Measurements from ENCODE around the gene CACNB4.

The CACNB4 gene

DNA sequence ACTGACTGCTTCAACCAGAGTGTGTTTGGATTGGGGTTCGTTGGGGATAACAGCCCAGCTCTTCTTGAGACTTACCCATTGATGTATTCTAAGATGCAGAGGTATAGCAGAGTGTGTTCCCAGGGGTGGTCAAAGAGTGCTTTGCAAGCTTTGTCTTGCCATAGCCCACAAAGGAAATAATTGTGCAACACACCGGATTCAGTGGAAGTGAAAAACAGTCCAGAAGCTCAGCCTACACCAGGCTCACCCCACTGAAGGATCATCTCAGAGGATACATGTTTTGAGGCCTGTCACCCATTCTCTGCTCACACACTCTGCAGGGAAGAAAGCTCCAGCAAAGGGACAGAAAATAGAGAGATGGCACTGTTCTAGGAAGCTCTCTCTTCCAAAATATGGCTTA is 9.6 kb downstream of the CACNB4 start:
- TF ChIP-seq, protein P1, sequence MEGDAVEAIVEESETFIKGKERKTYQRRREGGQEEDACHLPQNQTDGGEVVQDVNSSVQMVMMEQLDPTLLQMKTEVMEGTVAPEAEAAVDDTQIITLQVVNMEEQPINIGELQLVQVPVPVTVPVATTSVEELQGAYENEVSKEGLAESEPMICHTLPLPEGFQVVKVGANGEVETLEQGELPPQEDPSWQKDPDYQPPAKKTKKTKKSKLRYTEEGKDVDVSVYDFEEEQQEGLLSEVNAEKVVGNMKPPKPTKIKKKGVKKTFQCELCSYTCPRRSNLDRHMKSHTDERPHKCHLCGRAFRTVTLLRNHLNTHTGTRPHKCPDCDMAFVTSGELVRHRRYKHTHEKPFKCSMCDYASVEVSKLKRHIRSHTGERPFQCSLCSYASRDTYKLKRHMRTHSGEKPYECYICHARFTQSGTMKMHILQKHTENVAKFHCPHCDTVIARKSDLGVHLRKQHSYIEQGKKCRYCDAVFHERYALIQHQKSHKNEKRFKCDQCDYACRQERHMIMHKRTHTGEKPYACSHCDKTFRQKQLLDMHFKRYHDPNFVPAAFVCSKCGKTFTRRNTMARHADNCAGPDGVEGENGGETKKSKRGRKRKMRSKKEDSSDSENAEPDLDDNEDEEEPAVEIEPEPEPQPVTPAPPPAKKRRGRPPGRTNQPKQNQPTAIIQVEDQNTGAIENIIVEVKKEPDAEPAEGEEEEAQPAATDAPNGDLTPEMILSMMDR (conservative IDR thresholded peaks at IDR 0.05; ENCODE audit: low read depth, low read length), result no peak
- no peak for DNase-seq (ENCODE audit: low read depth)
- H3K4me3 ChIP-seq (ENCODE audit: low read length), result no peak overlapping the region

DNA sequence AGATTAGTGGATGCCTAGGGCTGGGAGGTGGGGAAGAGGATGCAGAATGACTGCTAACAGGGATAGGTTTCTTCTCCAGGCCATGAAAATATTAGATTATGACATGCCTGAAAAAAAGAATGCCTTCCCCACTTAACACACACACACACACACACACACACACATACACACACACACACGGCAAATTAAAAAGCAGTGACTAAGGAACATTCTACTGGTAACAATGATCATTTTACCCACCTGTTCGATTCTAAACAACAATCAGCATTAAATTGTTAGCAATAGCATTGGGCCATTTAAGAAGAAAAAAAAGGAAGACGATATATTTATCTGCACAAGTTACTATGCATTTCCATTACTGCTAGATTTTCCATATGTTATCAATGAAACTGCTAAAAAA is 10.8 kb downstream of the CACNB4 start:
- no peak overlapping the region for H3K4me3 ChIP-seq (ENCODE audit: low read length)
- DNase-seq (ENCODE audit: low read depth), result no peak
- TF ChIP-seq, protein P1 (conservative IDR thresholded peaks at IDR 0.05; ENCODE audit: low read depth, low read length), result no peak

DNA sequence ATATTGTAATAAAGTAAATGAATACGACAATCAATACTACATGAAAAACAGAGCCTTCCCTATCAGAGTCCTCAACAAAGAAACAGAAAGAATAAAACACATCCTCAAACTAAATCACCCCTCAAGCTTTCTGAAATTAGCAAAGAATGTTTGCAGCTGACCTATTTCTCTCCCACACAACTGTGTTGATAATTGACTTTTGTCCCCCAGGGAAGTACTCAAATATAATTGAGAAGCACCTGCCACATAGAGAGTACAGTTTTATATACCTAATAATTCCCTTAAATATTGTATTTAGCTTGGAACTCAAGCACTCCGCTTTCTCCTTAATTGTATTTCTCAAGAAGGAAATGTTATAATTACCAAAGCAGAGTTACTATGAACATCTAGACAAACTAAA is 12.6 kb downstream of the CACNB4 start:
- no peak overlapping the region for H3K4me3 ChIP-seq (ENCODE audit: low read length)
- TF ChIP-seq, protein P1 (conservative IDR thresholded peaks at IDR 0.05; ENCODE audit: low read depth, low read length), result no peak
- no peak for DNase-seq (ENCODE audit: low read depth)

DNA sequence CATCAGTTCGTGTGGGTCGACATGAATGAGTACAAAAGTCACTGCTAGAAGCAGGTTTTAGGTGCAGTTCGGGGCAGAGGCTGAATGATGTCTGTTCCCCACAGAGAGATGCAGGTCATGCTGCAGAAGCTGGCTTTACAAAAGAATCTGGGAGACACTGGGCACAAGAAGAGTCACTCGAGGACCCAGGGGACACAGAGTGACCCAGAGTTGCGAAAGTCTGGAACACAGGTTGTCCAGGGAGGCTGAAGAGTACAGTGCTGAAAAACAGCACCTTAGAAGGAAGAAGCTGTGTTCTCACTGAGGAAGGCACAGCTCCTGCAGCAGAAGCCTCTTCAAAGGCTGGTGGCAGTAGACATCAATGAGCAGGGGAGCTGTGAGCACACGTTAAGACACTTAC is 14.8 kb downstream of the CACNB4 start:
- TF ChIP-seq, protein P1 (conservative IDR thresholded peaks at IDR 0.05; ENCODE audit: low read depth, low read length), result no peak
- no peak for DNase-seq (ENCODE audit: low read depth)
- no peak overlapping the region for H3K4me3 ChIP-seq (ENCODE audit: low read length)

DNA sequence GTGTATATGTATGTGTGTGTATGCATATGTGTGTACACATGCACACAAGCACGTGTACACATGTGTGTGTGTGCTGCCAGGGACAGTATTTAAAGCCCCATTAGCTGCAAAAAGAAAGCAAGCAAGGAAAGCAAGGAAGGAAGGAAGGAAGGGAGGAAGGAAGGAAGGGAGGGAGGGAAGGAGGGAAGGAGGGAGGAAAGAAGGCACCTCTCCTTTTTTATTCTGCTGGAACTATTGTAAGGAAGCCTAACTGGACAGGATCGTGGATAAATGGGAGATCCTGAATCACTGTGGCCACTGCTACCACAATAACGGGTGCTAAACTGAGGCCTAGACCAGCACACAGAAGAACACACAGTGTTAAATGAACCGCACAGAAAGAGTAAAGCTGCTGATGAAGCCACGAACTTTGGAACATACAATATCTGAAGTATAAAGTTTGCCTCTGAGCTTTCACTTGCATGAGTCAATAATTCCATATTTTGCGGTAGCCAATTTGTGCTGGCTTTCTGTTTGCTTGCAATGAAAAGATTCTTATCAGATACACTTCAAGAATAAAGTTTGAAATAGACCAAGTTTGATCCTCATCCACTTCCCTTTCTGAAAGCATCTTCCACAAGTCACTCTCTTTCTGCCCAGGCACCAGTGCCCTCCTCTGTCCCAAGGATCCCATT is 15.5 kb downstream of the CACNB4 start:
- H3K4me3 ChIP-seq (ENCODE audit: low read length), result no peak overlapping the region
- TF ChIP-seq, protein P1 (conservative IDR thresholded peaks at IDR 0.05; ENCODE audit: low read depth, low read length), result no peak

DNA sequence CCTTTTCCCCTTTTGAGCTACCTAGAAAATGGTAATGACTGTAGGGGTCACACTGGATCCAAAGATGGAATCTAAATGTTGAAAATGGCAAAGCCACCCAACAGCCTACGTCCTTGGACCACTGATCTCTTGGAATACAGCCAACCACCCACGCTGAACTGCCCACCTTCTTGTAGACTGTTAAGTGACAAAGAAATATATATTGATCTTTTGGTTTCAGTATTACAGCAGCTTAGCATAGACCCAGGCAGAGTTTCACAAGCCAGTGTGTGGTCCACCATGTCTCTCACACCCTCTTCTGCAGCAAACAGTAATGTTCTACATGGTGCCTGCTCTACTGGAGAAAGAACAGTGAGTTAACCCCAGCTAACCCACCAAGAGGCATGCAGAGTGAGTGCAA is 20.2 kb downstream of the CACNB4 start:
- H3K4me3 ChIP-seq (ENCODE audit: low read length), result no peak overlapping the region
- TF ChIP-seq, protein P1 (conservative IDR thresholded peaks at IDR 0.05; ENCODE audit: low read depth, low read length), result no peak
- no peak for DNase-seq (ENCODE audit: low read depth)

More for the DNA sequence above, 15.5 kb downstream of the CACNB4 start:
- DNase-seq (ENCODE audit: low read depth), result no peak

GRCh38 chr2:152078023-152078422 is 20.8 kb downstream of the CACNB4 start:
- TF ChIP-seq, protein P1 (conservative IDR thresholded peaks at IDR 0.05; ENCODE audit: low read depth, low read length), result no peak
- no peak for DNase-seq (ENCODE audit: low read depth)
- no peak overlapping the region for H3K4me3 ChIP-seq (ENCODE audit: low read length)

Data from retinal pigment epithelial cell (primary cell).